ENCODE measurements around the gene ATF6.
A peak's percentile ranks its signal among the peaks of the same experiment; 100 is the strongest.
"Not testable (repeated sequence)": the region's sequence is repeated elsewhere in the genome, so short reads cannot be mapped to it uniquely, and the experiment has no call there.

The ATF6 gene

DNA sequence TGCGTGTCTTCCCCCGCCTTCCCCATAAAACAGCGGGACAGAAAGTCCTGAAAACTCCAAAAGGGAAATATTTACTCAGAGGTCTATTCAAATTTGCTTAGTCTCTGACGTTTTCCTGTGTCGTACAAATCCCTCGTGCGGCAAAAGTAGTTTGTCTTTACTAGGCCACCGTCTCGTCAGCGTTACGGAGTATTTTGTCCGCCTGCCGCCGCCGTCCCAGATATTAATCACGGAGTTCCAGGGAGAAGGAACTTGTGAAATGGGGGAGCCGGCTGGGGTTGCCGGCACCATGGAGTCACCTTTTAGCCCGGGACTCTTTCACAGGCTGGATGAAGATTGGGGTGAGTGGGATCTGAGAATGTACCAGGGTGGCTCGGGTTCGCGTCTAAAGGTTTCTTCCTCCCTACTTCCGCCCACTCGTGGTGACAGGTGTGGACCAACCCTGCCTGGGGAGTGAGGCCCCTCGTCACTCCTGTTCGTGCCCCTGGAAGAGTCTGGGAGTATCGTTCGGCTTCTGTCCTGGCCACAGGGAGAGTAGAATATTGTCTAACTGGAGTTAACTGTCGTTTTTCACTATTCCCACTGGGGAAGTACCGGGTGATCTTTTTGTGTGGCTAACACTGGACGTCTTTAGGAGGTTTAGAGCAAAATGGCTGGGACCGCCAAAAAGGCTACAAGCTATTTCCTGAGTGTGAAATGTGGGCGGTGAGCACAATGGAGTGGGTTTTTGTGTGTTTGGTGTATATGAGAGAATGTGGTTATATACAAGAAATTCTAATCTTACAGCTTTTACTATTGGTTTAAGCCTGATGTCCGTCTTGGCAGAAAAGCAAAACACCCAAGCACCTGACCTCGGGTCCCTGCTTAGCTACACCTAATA, at the start of gene ATF6:
TSS of gene ATF6 (plus strand) at position 219 of the 880 bp plus-strand sequence. CDS start at position 260, 41 bp downstream.
- DNase-seq, result peak; percentile 95

- DNase-seq, result no peak
Measured at GRCh38 chr1:161718559-161719324, 47.4 kb upstream of the ATF6 start.

DNA sequence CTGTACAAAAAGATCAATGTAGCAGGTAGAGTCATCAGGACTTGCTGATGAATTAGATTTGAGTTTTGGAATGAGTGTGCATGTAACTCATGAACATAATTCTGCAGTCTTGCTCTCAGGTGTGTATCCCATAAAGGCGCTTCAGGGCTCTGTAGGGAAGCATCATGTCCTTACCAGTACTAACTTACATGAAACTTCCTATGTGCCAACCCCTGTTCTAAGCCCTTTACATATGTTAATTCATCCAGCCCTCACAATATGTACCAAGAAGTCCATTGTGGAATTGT, 46.9 kb upstream of the ATF6 start:
- no peak for DNase-seq

GRCh38 chr1:161720422-161720821, 45.7 kb upstream of the ATF6 start:
- DNase-seq, result no peak

GRCh38 chr1:161720956-161721737, 45.0 kb upstream of the ATF6 start, which contains the start of gene FCRLB:
FCRLB (plus strand) TSS chr1:161721544; CDS start chr1:161722673, 1,129 bp downstream.
- no peak for DNase-seq

GRCh38 chr1:161721738-161722343, 44.3 kb upstream of the ATF6 start:
- DNase-seq, result no peak

DNA sequence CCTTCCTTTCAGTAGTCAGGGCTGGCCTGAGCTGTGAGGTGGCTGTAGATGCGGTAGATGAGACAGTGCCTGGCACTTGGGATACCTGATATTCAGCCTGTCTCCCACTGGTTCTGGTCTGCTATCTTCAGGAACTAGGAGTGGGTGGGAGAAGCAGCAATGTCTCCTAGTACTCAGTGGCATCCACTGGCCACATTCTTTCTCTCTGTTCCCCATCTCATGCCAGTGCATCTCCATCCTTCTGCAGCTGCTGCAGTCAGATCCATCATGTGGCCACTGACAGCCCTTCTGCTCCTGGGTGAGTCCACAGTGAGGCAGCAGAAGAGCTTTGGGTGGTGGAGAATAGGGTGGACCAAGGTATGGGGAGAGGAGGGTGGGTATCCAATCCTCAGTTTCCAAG, 43.7 kb upstream of the ATF6 start:
- no peak for DNase-seq

DNA sequence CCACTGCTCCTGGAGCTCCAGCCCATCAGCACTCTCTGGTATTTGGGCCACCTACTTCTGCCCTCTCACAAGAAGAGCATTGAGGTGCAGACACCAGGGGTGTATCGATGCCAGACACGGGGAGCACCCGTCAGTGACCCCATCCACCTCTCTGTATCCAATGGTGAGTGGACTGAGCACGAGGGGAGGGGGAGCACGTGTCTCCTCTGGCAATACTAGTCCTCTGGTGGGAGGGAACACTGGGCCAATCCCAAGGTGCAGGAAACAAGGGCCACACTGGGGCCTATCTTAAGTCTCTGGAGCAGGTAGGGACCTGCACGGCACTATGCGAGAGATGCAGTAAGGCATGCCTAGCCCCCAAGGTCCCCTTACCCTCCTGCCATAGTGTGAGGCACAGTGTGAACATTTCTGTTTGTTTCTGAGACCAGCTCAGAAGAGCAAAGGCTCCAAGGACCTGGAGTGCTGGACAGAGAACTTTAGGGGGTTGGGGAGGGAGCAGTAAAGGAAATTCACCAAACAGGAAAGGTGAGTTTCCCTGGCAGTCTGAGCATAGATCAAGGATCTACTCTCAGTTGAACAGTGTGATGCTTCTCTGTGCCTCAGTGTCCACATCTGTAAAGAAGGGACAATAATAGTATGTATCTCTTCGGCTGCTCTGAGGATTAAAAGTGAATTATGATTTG, 42.5 kb upstream of the ATF6 start:
- no peak for DNase-seq

GRCh38 chr1:161725258-161725907, 40.7 kb upstream of the ATF6 start:
- DNase-seq, result not testable (repeated sequence)

DNA sequence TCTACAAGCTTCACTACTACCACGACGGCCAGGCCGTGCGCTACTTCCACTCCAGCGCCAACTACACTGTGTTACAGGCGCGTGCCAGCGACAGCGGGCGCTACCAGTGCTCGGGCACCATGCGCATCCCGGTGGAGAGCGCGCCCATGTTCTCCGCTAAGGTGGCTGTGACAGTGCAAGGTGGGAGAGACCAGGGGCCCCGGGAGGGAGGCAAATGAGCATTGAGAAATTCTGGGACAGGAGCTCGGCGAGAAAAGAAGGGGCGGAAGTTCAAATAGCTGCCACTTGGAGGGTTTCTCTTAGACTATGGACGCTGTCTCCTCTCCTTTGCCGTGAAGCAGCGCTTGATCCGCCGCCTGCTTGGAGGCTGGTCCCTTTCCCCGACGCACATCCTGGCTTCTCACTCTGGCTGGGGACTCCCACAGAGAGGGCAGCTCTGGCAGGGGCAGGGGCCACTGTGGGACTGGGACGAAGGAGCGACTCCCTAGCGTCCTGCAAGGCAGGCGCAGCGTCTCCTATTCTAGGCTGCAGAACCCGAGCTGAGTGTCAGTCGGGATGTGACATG, 40.1 kb upstream of the ATF6 start:
- peak; percentile 51 for DNase-seq

DNA sequence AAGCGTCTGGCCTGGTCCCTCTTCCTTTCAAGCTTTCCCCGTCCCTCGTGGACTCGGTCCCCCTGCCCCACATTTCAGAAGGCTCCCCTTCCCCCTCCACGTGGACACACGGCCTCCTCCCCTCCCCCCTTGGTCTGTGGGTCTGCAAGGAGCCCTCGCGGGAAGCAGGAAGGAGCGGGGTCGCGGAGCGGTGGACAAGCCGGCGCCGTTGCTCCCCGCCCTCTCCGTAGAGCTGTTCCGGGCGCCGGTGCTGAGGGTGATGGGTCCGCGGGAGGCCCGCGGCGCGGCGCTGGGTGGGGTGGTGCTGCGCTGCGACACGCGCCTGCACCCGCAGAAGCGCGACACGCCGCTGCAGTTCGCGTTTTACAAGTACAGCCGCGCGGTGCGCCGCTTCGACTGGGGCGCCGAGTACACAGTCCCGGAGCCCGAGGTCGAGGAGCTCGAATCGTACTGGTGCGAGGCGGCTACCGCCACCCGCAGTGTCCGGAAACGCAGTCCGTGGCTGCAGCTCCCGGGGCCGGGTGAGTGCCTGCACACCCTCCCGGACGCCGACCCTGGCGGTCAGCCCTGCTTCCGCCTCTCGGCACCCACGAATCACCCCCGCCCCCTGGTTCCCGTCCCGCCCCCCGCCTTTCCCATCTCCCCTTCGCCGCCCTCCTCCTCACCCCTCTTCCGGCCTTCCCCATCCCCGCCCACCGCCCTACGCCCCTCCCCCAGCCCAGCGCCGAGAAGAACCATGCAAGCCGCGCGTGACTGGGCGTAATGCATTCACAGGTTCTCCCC, 39.5 kb upstream of the ATF6 start:
- peak; percentile 94 for DNase-seq

DNA sequence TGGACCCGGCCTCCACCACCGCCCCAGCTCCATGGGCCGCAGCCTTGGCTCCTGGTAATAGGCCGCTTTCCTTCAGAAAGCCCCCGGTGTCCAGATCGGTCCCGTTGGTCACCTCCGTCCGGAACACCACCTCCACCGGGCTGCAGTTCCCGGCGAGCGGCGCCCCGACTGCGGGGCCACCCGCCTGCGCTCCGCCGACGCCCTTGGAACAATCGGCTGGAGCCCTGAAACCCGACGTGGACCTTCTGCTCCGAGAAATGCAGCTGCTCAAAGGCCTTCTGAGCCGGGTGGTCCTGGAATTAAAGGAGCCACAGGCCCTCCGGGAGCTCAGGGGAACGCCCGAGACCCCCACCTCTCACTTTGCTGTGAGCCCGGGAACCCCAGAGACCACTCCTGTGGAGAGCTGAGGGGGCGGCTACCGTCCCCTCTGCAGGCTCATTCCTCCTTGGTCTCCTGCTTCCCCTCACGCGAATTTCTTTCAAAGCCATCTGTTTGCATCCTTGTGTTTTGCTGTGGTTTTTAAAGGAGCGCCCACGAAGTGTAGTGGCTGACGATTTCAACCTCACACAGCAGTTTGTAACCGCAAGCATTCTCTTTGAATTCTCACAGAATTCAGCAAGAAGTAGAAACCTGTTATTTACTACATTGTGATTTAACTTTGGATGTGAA, 38.7 kb upstream of the ATF6 start:
- no peak for DNase-seq

GRCh38 chr1:161728376-161729226, 37.5 kb upstream of the ATF6 start:
- no peak for DNase-seq

DNA sequence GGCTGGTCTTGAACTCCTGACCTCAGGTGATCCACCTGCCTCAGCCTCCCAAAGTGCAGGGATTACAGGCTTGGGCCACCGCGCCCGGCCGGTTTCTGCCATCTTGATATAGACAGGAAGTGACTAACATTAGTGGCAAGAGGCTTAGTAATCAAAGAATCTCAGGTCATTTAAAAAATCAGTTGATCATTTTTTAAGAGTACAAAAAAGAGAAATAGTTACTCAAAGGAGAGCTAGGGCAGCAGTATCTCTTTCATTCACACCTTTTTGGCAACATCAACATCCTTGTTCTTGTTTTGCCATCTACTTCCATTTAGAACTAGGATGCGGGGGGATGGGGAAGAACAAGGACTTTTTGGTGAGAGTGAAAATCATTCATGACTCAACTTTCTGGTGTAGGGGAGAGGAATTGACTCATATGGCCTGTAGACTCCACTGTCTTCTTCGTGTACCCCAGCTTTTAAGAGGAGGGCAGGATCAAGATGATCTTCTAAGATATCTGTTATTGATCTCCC, 36.0 kb upstream of the ATF6 start:
- DNase-seq, result no peak

GRCh38 chr1:161731241-161731640, 34.9 kb upstream of the ATF6 start:
- DNase-seq, result no peak

DNA sequence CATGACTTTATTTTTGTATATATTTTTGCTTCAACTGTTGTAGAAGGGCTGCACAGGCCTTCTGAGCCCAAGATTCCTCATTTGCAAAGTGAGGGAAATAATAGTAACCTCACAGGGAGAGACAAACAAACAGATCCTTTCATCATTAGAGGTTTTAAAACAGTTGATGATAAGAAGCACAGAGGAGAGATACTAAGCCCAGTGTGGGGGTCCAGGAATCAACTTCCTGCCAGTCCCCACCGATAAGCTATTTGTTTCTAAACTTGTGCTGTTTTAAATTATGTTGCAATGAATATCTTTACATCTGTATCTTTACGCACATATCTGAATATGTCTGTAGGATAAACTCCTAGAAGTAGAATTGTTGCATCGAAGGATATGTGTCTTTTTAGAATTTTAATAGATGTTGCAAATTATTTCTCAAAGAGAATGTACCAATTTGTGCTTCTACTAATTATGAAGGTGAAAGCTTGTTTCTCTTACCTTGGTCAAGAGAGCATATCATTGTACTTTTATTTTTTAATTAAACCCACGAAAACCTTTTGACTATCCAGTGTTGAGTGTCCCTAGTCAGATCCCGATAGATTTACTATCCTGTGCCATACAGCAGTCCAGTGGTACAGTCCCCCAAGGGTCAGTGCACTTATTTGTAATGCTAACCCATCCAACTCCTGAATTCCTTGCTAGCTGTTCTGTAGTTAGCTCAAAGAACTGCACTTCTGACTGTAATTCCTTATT, 34.0 kb upstream of the ATF6 start:
- DNase-seq, result no peak

DNA sequence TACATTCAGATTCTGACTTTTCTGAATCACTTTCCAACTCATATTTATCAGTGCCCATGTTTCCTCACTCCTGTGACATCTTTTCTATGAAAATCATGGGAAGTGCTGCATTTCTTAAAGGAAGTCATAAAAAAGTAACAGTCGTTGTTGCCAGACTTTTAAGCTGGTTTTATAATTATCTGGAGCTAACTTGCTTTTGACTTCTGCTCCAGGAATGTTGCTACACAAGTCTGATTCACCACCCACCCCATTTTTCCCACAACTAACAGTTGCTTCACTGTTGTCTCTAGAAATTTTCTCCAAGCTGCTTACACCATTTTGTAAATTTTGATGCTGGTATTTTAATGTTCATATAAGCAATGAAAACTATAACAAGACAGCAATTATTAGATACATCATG, 32.6 kb upstream of the ATF6 start:
- DNase-seq, result no peak

DNA sequence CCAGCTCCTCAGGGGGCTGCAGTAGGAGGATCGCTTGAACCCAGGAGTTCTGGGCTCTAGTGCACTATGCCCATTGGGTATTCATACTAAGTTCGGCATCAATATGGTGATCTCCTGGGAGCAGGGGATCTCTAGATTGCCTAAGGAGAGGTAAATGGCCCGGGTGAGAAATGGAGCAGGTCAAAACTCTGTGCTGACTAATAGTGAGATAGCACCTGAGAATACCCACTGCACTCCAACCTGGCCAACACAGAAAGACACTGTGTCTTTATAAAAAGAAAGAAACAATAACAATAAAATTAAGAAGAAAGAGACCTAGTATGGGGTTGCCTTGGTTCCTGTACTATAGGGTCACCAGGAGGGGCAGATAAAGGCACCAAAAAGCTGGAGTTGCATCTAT, 30.3 kb upstream of the ATF6 start:
- no peak for DNase-seq
